Smooth muscle cell (in vitro differentiated cells): Measurements from ENCODE around the gene MGLL. TPM values are rescaled to one million over a fixed set of nuclear protein-coding genes. Genes with fewer than 3 reads are reported as not detected.

Experiments used
- DNase-seq: peaks from one replicate; lab custom pipeline; 2025; ENCODE audit not compliant: unreplicated experiment; lab: John Stamatoyannopoulos, UW
- H2AFZ ChIP-seq: fragments of 200-600 bp; sonication (generic); 2 replicates; pipeline ENCODE4 v1.6.0; 2016; ENCODE audit warnings: antibody characterized with exemption, low read depth, mild to moderate bottlenecking
- H3F3A ChIP-seq: fragments of 200-600 bp; sonication (generic); 2 replicates; pipeline ENCODE4 v1.6.0; 2017; ENCODE audit warnings: antibody characterized with exemption, low read depth
- H3K27ac ChIP-seq: fragments of 200-600 bp; sonication (generic); 2 replicates; pipeline ENCODE4 v1.5.1; 2016; ENCODE audit warnings: low read depth, mild to moderate bottlenecking
- H3K27me3 ChIP-seq: fragments of 200-600 bp; sonication (generic); 2 replicates; pipeline ENCODE4 v1.6.1; 2016; ENCODE audit warnings: low read depth, mild to moderate bottlenecking
- H3K36me3 ChIP-seq: fragments of 200-600 bp; sonication (generic); 2 replicates; pipeline ENCODE4 v1.5.1; 2016; ENCODE audit warnings: low read depth
- H3K4me1 ChIP-seq: fragments of 200-600 bp; sonication (generic); 2 replicates; pipeline ENCODE4 v1.5.1; 2016; ENCODE audit warnings: low read depth
- H3K4me2 ChIP-seq: fragments of 200-600 bp; sonication (generic); 2 replicates; pipeline ENCODE4 v1.6.0; 2016; ENCODE audit warnings: mild to moderate bottlenecking
- H3K4me3 ChIP-seq: fragments of 200-600 bp; sonication (generic); 2 replicates; pipeline ENCODE4 v1.5.1; 2016; ENCODE audit warnings: mild to moderate bottlenecking
- H3K79me2 ChIP-seq: fragments of 200-600 bp; sonication (generic); 2 replicates; pipeline ENCODE4 v1.6.0; 2016; ENCODE audit warnings: low read depth, mild to moderate bottlenecking
- H3K9ac ChIP-seq: fragments of 200-600 bp; sonication (generic); 2 replicates; pipeline ENCODE4 v1.6.0; 2016; ENCODE audit warnings: low read depth
- H3K9me3 ChIP-seq: fragments of 200-600 bp; sonication (generic); replicated peaks from 2 replicates; pipeline ENCODE4 v1.5.1; 2016; ENCODE audit warnings: low read depth
- H4K20me1 ChIP-seq: fragments of 200-600 bp; sonication (generic); 2 replicates; pipeline ENCODE4 v1.6.0; 2016; ENCODE audit warnings: low read depth
- WGBS: methylation state at CpG from one replicate; pipeline ENCODE4 v1.1.7; 2016; ENCODE audit warnings: low lambda C conversion rate; 5-methylcytosine and 5-hydroxymethylcytosine counted together
- polyA plus RNA-seq: library from polyadenylated mRNA; unstranded; fragments of >200 nt; fragmentation: Nextera tagmentation; extraction: Ambion mirVana; gene quantifications from 2 replicates; pipeline ENCODE4 v1.2.1, GENCODE V29; 2016
- total RNA-seq: library from RNA; depleted of rRNA; stranded (reverse); fragments of >200 nt; gene quantifications from 2 replicates; pipeline ENCODE4 v1.2.3, GENCODE V29; 2014
- TF ChIP-seq, protein P1 (sequence below): fragments of 200-600 bp; sonication (generic); IDR thresholded peaks from 2 replicates; pipeline ENCODE4 v1.5.1; 2017; ENCODE audit warnings: borderline replicate concordance, mild to moderate bottlenecking, antibody characterized with exemption; ENCODE audit not compliant: insufficient read depth, poor library complexity, severe bottlenecking

Gene MGLL
- total and polyA plus RNA-seq, 2 experiments from 2014 or later = 13.6 to 22.5 TPM

DNA sequence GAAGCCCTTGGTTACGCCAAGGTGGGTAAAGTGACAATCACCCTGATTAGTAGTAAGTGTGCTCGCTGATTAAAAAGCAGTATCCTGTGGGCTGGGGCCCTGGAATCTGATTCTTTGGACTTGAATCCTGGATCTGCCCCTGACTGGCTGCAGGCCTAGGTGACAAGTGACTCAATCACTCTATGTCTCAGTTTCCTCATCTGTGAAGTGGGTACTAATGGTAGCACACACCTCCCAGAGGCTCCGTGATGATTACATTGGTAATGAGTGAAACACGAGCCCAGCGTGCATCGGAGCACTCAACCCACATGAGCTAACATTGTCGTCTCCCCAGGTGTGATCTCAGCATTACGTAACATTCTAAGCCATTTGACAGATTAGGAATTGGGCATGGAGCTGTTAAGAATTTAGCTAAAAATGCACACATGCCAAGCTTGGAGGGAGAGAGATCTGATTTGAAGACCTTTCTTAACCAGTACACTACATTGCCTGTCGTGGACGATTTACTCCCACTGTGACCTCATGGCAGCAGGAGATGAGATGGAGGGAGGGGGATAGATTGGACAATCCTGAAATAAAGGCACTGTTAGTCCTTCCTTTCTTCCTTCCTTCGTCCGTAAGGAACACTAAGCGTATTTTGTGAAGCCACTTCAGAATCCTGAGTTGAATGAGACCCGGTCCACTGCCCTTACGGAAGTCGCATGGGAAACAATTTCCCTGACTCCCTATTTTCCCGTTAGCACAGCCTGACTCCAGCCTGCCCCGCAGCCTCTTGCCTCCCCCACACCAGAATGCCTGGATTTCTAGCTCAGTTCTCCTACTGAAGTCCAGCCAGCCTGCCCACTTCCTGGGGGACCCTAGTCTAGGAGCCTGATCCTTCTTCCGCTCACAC lies 32.1 kb downstream of the MGLL start:
- peaks cover 20% of the 10 kb centered on the region for H3K4me1 ChIP-seq
- H3K27me3 ChIP-seq = no peaks in the 10 kb centered on the region
- peak overlapping the region; percentile 56 for H3K27ac ChIP-seq
- no peaks in the 10 kb centered on the region for H4K20me1 ChIP-seq
- no peak overlapping the region for H3K4me3 ChIP-seq
- TF ChIP-seq, protein P1, sequence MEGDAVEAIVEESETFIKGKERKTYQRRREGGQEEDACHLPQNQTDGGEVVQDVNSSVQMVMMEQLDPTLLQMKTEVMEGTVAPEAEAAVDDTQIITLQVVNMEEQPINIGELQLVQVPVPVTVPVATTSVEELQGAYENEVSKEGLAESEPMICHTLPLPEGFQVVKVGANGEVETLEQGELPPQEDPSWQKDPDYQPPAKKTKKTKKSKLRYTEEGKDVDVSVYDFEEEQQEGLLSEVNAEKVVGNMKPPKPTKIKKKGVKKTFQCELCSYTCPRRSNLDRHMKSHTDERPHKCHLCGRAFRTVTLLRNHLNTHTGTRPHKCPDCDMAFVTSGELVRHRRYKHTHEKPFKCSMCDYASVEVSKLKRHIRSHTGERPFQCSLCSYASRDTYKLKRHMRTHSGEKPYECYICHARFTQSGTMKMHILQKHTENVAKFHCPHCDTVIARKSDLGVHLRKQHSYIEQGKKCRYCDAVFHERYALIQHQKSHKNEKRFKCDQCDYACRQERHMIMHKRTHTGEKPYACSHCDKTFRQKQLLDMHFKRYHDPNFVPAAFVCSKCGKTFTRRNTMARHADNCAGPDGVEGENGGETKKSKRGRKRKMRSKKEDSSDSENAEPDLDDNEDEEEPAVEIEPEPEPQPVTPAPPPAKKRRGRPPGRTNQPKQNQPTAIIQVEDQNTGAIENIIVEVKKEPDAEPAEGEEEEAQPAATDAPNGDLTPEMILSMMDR = no peak
- H3K4me2 ChIP-seq = peak overlapping the region; percentile 59
- no peaks in the 10 kb centered on the region for H3K36me3 ChIP-seq
- no peak overlapping the region for H3K9ac ChIP-seq
- H3F3A ChIP-seq = peaks cover 18% of the 10 kb centered on the region
- DNase-seq = no peak
- 81% methylated on average over 19 of the region's 19 CpGs for WGBS
- no peaks in the 10 kb centered on the region for H3K9me3 ChIP-seq
- H2AFZ ChIP-seq = no peak overlapping the region
- no peaks in the 10 kb centered on the region for H3K79me2 ChIP-seq

GRCh38 chr3:127789051-127789450 lies 33.3 kb downstream of the MGLL start:
- TF ChIP-seq, protein P1 = no peak
- Histone ChIP-seq H3K9ac (no peak overlapping the region), H3K4me3 (no peak overlapping the region), H3K4me1 (peaks cover 20% of the 10 kb centered on the region), H3K27me3 (no peaks in the 10 kb centered on the region), H3K27ac (no peak overlapping the region), H3F3A (peaks cover 18% of the 10 kb centered on the region), H3K9me3 (no peaks in the 10 kb centered on the region), H3K36me3 (no peaks in the 10 kb centered on the region), H3K79me2 (no peaks in the 10 kb centered on the region), H4K20me1 (no peaks in the 10 kb centered on the region), H3K4me2 (no peak overlapping the region), H2AFZ (no peak overlapping the region)
- DNase-seq = no peak
- WGBS = 89% methylated on average over 5 of the region's 5 CpGs

DNA sequence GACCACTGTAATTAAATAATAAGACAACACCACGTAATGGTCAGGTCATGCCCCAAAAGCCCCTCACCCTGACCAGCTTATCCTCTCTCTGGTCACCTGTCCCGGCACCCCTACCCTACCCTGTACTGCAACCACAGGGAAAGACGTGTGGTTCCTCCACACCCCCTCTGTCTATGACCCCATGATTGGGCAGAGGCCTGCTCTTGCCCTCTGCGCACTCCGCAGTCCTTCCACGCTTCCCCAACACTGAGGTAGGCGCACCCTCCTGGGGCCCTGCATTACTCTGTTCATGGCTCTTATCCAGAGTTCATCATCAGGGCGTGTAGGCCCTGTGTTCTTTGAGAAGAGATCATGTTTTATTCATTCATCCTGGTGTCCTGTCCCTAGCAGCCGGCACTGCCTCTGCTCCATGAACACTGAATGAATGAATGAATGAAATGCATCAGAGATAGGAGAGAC lies 33.8 kb downstream of the MGLL start:
- Histone ChIP-seq H3K9ac (no peak overlapping the region), H4K20me1 (no peaks in the 10 kb centered on the region), H3K4me2 (no peak overlapping the region), H3K27me3 (no peaks in the 10 kb centered on the region), H3K4me3 (no peak overlapping the region), H3K79me2 (no peaks in the 10 kb centered on the region), H3K4me1 (peaks cover 20% of the 10 kb centered on the region), H3F3A (peaks cover 18% of the 10 kb centered on the region), H3K9me3 (no peaks in the 10 kb centered on the region), H2AFZ (no peak overlapping the region), H3K36me3 (no peaks in the 10 kb centered on the region), H3K27ac (no peak overlapping the region)
- TF ChIP-seq, protein P1 = no peak
- DNase-seq = no peak
- 98% methylated on average over 9 of the region's 9 CpGs for WGBS
